GM12801 (cell line): Measurements from ENCODE around the gene PTPRU.

Source experiments
- CTCF ChIP-seq: IDR thresholded peaks from one replicate; pipeline ENCODE4 v1.5.1; 2011; ENCODE audit warnings: control low read depth; ENCODE audit not compliant: insufficient read length; ENCODE audit errors: extremely low read depth

Gene PTPRU

GRCh38 chr1:29322861-29323585 is 86.7 kb downstream of the PTPRU start:
- TF ChIP-seq CTCF: no peak

DNA sequence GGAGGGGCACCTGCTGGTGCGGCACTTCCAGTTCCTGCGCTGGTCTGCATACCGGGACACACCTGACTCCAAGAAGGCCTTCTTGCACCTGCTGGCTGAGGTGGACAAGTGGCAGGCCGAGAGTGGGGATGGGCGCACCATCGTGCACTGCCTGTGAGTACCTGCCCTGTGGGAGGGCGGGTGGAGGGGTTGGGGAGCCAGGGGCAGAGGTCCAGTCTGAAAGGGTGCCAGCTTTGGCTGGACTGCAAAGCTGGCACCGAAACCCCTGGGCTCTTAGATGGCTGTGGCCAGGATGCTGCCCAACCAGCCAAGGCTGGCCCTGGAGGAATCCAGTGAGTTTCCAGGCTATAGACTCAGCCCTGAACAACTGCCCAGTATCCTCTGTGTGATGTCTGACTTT is 87.3 kb downstream of the PTPRU start:
- no peak for TF ChIP-seq CTCF

GRCh38 chr1:29324202-29324601 is 87.9 kb downstream of the PTPRU start:
- TF ChIP-seq CTCF: no peak

- TF ChIP-seq CTCF: no peak
Measured at GRCh38 chr1:29324771-29325351, 88.5 kb downstream of the PTPRU start.

- TF ChIP-seq CTCF: no peak
Measured at GRCh38 chr1:29325675-29326074, 89.4 kb downstream of the PTPRU start.

GRCh38 chr1:29326123-29326522 is 89.8 kb downstream of the PTPRU start:
- no peak for TF ChIP-seq CTCF

GRCh38 chr1:29327223-29327935 is 91.1 kb downstream of the PTPRU start:
- TF ChIP-seq CTCF: no peak
